Activated CD8-positive, alpha-beta memory T cell treated with anti-CD3 and anti-CD28 coated beads, Interleukin-2, amount 50 U/mL, for 24 hours (primary cell): ENCODE results near the gene ENDOV.
"Not testable (repeated sequence)": the region's sequence is repeated elsewhere in the genome, so short reads cannot be mapped to it uniquely, and the experiment has no call there.

Experiments
- DNase-seq: peaks from one replicate; pipeline ENCODE4 v3.0.0-alpha.2; 2020; ENCODE audit errors: extremely low read depth

The ENDOV gene

GRCh38 chr17:80388175-80388574, 26.8 kb upstream of the ENDOV start:
- DNase-seq, result no peak

DNA sequence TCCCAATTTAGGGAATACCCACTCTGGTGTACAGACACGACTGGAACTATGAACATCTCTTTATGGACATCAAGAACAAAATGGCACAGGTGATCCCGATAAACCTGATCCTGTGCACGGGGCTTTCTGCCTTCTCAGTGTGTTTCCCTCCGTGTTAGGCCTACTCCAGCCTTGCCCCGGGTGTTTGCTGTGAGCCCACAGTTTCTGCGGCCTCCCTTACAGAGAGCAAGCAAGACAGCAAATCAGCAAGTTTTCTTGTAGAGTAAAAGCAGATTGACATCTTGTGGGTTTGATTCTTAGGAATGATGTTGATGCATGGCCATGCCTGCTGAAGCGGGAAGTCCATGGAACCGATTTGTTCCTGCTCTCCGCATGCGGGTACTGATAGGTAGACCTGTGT, 26.4 kb upstream of the ENDOV start:
- DNase-seq, result no peak

- no peak for DNase-seq
Measured at GRCh38 chr17:80389011-80389995, 25.7 kb upstream of the ENDOV start.

- DNase-seq, result no peak
Measured at GRCh38 chr17:80393241-80393890, 21.6 kb upstream of the ENDOV start.

- DNase-seq, result no peak
Measured at GRCh38 chr17:80393961-80394360, 21.0 kb upstream of the ENDOV start.

DNA sequence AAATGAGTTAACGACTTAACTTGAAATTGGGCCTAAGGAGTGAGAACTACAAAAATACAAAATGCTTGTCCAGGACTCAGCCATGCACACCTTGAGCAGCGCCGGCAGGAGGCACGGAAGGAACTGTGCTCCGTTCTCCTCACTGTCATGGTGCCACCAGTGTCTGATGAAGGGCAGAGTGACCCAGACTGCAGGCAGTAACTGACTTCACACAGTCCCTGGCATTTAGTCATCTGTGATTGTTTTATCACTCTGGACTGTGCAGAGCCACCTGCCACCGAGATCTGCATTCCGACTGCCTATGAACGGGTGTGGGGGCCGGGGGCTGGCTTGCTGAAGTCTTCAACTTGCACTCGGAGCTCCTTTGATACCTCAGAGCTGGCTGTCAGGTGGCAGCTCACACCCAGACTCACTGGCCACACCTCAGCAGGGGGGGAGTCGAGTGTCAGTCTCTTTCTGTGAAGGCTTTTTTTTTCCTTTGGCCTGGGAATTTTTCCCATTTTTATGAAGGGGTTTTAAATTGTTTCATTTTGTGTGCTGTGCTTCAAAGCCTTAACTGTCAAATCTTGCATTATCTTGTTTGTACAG, 20.2 kb upstream of the ENDOV start:
- no peak for DNase-seq

GRCh38 chr17:80395402-80396151, 19.4 kb upstream of the ENDOV start:
- no peak for DNase-seq

- DNase-seq, result no peak
Measured at GRCh38 chr17:80396157-80397033, 18.6 kb upstream of the ENDOV start.

DNA sequence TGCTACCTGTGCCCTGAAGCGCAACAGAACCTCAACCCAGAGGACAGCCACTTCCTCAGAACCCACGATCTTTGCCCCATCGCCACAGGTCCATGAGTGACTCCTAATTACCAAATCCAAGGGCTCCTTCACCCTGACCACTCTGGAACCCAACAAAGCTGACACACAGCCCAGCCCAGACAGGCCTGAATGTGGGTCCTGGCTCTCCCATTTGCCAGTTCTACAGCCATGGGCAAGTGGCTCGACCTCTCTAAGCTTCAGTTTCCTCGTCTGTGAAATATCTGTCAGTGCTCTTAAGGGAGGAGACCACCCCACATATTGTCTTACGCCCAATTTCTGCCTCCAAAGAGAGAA, 18.0 kb upstream of the ENDOV start:
- no peak for DNase-seq

DNA sequence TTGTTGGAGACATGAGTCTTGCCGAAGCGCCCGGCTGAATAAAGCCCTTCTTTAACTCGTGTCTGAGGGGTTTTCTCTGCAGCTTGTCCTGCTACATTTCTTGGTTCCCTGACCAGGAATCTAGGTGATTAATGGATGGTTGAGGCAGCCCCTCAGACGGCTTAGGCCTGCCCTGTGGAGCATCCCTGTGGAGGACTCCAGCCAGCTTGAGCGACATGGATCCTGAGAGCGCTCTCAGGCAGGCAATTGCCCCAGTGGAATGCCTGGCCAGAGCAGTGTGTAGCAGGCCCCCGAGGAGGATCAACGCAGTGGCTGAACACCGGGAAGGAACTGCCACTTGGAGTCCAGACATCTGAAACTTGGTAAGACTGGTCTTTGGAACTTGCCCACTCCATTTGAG, 17.3 kb upstream of the ENDOV start:
- DNase-seq, result no peak

DNA sequence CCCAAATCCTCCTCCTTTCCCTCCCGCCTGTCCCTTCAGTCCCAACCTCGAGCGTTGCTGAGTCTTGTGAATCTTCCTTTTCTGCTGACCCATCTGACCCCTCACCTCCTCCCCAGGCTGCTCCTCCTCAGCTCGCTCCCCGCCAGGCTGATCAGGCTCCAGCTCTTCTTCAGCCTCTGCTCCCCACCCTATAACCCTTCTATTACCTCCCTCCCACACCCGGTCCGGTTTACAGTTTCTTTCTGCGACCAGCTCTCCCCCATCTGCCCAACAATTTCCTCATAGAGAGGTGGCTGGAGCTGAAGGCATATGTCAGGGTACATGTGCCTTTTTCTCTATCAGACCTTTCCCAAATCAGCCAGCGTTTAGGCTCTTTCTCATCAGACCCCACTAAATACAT, 13.9 kb upstream of the ENDOV start:
- DNase-seq, result not testable (repeated sequence)

- DNase-seq, result not testable (repeated sequence)
Measured at GRCh38 chr17:80402102-80402501, 12.9 kb upstream of the ENDOV start.

DNA sequence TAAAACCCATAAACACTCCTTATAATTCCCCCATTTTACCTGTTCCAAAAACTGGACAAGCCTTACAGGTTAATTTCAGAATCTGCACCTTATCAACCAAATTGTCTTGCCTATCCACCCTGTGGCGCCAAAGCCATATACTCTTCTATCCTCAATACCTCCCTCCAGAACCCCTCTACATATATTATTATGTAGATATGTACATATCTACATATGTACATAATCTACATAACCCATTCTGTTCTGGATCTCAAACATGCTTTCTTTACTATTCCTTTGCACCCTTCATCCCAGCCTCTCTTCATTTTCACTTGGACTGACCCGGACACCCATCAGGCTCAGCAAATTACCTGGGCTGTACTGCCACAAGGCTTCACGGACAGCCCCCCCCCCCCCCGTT, 12.0 kb upstream of the ENDOV start:
- DNase-seq, result no peak

DNA sequence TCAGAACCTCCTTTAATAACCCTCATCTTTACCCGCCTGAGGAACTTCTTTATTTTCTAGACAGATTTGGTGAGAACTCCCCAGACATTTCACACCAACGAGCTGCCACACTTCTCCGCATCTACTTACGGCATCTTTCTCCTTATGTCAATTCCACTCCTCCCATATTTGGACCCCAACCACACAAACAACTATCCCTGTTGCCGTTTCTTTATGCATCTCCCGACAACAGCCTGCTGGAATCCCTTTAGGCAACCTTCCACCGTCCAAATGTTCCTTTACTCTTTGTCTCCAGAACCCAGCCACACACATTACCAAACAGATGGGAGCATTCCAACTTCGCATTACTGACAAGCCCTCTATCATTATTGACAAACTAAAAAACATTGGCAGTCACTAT, 8.8 kb upstream of the ENDOV start:
- no peak for DNase-seq

- not testable (repeated sequence) for DNase-seq
Measured at GRCh38 chr17:80407917-80408316, 7.0 kb upstream of the ENDOV start.

- DNase-seq, result no peak
Measured at GRCh38 chr17:80408872-80409271, 6.1 kb upstream of the ENDOV start.

GRCh38 chr17:80409626-80410025, 5.3 kb upstream of the ENDOV start:
- no peak for DNase-seq

- not testable (repeated sequence) for DNase-seq
Measured at GRCh38 chr17:80410441-80411087, 4.4 kb upstream of the ENDOV start.

DNA sequence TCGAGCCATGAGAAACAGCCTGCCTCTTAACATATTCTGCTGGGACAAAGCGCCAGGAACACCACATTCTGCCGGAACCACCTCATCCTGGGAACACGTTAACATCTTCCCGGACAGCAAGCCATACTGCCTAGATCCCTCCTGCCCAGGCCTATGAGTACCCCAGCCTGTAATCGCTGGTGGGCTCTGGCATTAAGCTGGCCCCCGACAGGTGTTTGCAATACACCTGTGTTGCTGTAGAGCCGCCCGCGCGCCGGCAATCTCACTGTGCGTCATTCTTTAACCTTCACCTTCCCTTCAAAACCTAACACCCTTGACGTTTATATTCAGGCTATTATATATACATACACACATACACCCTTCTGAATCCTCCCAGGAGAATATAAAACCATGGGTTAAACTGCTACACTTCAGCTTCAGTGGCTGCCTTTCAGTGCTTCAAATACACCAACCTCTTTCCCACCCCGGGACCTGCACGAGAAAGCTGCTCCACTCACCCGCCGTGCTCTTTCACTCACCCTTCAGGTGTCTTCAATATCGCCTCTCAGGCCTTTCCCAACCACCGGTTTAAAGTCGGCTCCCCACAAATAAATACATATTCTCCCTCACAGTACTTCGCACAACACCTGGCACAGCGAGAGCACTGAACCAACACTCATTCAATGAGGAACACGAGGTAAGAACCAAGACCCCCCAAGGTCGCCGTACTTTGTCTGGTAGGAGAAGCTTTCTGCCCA, 1.0 kb upstream of the ENDOV start:
- DNase-seq, result no peak

DNA sequence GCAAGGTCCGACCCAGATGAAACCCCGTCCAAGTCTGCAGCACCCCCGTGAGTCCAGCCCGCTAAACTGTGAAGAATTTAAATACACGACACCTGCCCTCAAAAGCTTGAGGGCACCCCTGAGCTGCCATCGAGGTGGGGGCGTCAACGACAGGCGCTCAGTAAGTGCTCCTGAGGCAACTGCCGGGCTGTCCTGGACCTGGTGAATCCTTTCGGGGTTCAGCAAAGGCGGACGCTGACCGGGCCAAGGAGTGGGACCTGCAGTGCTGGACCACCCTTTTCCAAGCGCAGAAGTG, 512 bp upstream of the ENDOV start:
- DNase-seq, result no peak
